Karpas-422 (cell line): ENCODE data around the gene SMARCB1. TPM values are rescaled to one million over a fixed set of nuclear protein-coding genes. Genes with fewer than 3 reads are reported as not detected.

Experiments
- DNase-seq: peaks from one replicate; pipeline ENCODE4 v3.0.0-alpha.2; 2015
- H2AFZ ChIP-seq: fragments of 200-600 bp; sonication (generic); 2 replicates; pipeline ENCODE4 v1.6.1; 2014; ENCODE audit warnings: antibody characterized with exemption, low read length, mixed read lengths
- H3K27ac ChIP-seq: fragments of 200-600 bp; sonication (generic); 2 replicates; pipeline ENCODE4 v1.5.1; 2014; ENCODE audit warnings: mild to moderate bottlenecking, low read length, moderate library complexity
- H3K27me3 ChIP-seq: fragments of 200-600 bp; sonication (generic); 2 replicates; pipeline ENCODE4 v1.6.1; 2014; ENCODE audit warnings: low read length, mixed read lengths
- H3K36me3 ChIP-seq: fragments of 200-600 bp; sonication (generic); 2 replicates; pipeline ENCODE4 v1.6.1; 2014; ENCODE audit warnings: low read length, mixed read lengths; ENCODE audit not compliant: insufficient read depth
- H3K4me1 ChIP-seq: fragments of 200-600 bp; sonication (generic); 2 replicates; pipeline ENCODE4 v1.6.1; 2014; ENCODE audit warnings: mild to moderate bottlenecking, low read length, mixed read lengths
- H3K4me2 ChIP-seq: fragments of 200-600 bp; sonication (generic); 2 replicates; pipeline ENCODE4 v1.6.1; 2014; ENCODE audit warnings: low read length, low read depth, mild to moderate bottlenecking; ENCODE audit not compliant: poor library complexity, severe bottlenecking
- H3K4me3 ChIP-seq: fragments of 200-600 bp; sonication (generic); 2 replicates; pipeline ENCODE4 v1.5.1; 2014; ENCODE audit warnings: mild to moderate bottlenecking, antibody characterized with exemption, low read length, mixed read lengths
- H3K79me2 ChIP-seq: fragments of 200-600 bp; sonication (generic); 2 replicates; pipeline ENCODE4 v1.6.1; 2014; ENCODE audit warnings: mild to moderate bottlenecking, low read length, mixed read lengths
- H3K9ac ChIP-seq: fragments of 200-600 bp; sonication (generic); 2 replicates; pipeline ENCODE4 v1.6.0; 2014; ENCODE audit warnings: low read length
- H3K9me2 ChIP-seq: fragments of 200-600 bp; sonication (generic), shearing (Covaris generic); replicated peaks from 2 replicates; pipeline ENCODE4 v1.6.0; 2014; ENCODE audit warnings: mild to moderate bottlenecking, low read length, moderate library complexity; ENCODE audit not compliant: insufficient read depth
- H3K9me3 ChIP-seq: fragments of 300-700, 200-600 bp; sonication (generic); 2 replicates; pipeline ENCODE4 v1.6.1; 2014; ENCODE audit warnings: low read length, mixed read lengths
- H4K20me1 ChIP-seq: fragments of 200-600 bp; sonication (generic); 2 replicates; pipeline ENCODE4 v1.6.1; 2014; ENCODE audit warnings: mild to moderate bottlenecking, antibody characterized with exemption, low read length, low read depth; ENCODE audit not compliant: insufficient read depth
- small RNA-seq: library from RNA; depleted of rRNA; stranded (forward); fragments of <200 nt; gene quantifications from one replicate; pipeline ENCODE3, GENCODE V24; 2014
- total RNA-seq: library from RNA; depleted of rRNA; stranded (reverse); fragments of >200 nt; shearing (Covaris generic); gene quantifications from 2 replicates; pipeline ENCODE4 v1.2.3, GENCODE V29; 2014; ENCODE audit warnings: low replicate concordance; rRNA removed

SMARCB1 gene
- total RNA-seq, 1 experiment from 2014 or later, result 400 TPM

DNA sequence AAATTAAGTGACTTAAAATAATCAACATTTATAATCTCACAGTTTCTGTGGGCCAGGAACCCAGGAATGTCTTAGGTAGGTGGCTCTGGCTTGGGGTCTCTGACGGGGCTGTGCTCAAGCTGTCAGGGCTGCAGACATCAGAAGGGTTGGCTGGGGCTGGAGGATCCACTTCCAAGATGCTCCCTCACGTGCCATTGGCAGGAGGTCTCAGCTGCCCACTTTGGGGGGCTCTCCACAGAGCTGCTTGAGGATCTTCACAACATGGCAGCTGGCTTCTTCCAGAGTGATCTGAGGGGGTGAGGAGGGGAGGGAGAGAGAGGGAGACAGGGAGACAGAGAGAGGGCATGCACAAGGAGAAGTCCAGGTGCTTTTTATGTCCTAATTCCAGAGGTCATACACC, 89.0 kb downstream of the SMARCB1 start:
- no peaks in the 10 kb centered on the region for H4K20me1 ChIP-seq
- no peaks in the 10 kb centered on the region for H3K9me3 ChIP-seq
- peaks cover 13% of the 10 kb centered on the region for H3K4me1 ChIP-seq
- H3K4me2 ChIP-seq, result no peak overlapping the region
- no peak overlapping the region for H3K27ac ChIP-seq
- no peak for DNase-seq
- no peaks in the 10 kb centered on the region for H3K79me2 ChIP-seq
- no peaks in the 10 kb centered on the region for H3K9me2 ChIP-seq
- no peak overlapping the region for H3K9ac ChIP-seq
- H3K4me3 ChIP-seq, result no peak overlapping the region
- peaks cover 7% of the 10 kb centered on the region; the same call in 1 of the 2 replicates for H3K36me3 ChIP-seq
- H3K27me3 ChIP-seq, result no peaks in the 10 kb centered on the region
- H2AFZ ChIP-seq, result no peak overlapping the region

DNA sequence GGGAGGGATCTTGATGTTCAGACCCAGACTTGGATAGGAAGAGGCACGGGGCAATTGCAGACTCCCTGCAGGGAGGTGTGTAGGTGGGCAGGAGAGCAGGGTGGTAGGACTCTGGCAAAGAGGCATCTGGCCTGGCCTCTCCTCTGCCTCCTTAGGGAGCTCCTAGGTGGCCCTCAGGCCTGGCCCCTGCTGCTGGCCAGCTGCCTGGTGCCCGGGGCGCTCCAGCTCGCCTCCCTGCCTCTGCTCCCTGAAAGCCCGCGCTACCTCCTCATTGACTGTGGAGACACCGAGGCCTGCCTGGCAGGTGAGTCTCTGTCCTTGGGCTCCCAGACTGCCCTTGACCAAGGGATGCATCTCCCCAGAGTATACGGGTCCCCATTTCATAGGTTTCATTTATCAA, 90.8 kb downstream of the SMARCB1 start:
- Histone ChIP-seq H3K4me3 (no peak overlapping the region), H3K4me2 (no peak overlapping the region), H3K9me2 (no peaks in the 10 kb centered on the region), H3K79me2 (no peaks in the 10 kb centered on the region), H3K9ac (no peak overlapping the region), H3K27me3 (no peaks in the 10 kb centered on the region), H4K20me1 (no peaks in the 10 kb centered on the region), H3K9me3 (no peaks in the 10 kb centered on the region), H3K4me1 (peaks cover 13% of the 10 kb centered on the region), H2AFZ (no peak overlapping the region), H3K27ac (no peak overlapping the region), H3K36me3 (peaks cover 5% of the 10 kb centered on the region; the same call in 1 of the 2 replicates)
- no peak for DNase-seq

GRCh38 chr22:23878219-23878618, 91.5 kb downstream of the SMARCB1 start:
- no peaks in the 10 kb centered on the region for H3K79me2 ChIP-seq
- H3K27me3 ChIP-seq, result no peaks in the 10 kb centered on the region
- no peak overlapping the region for H3K9ac ChIP-seq
- no peaks in the 10 kb centered on the region for H3K9me2 ChIP-seq
- H2AFZ ChIP-seq, result no peak overlapping the region
- no peak overlapping the region for H3K4me3 ChIP-seq
- peaks cover 13% of the 10 kb centered on the region for H3K4me1 ChIP-seq
- H3K36me3 ChIP-seq, result peaks cover 3% of the 10 kb centered on the region; the same call in 1 of the 2 replicates
- H3K4me2 ChIP-seq, result no peak overlapping the region
- H3K9me3 ChIP-seq, result no peaks in the 10 kb centered on the region
- no peaks in the 10 kb centered on the region for H4K20me1 ChIP-seq
- DNase-seq, result no peak
- H3K27ac ChIP-seq, result no peak overlapping the region

GRCh38 chr22:23882370-23882769, 95.6 kb downstream of the SMARCB1 start:
- H3K9me2 ChIP-seq, result no peaks in the 10 kb centered on the region
- no peaks in the 10 kb centered on the region for H4K20me1 ChIP-seq
- no peak for DNase-seq
- H3K4me1 ChIP-seq, result no peaks in the 10 kb centered on the region
- no peak overlapping the region for H3K9ac ChIP-seq
- no peak overlapping the region for H3K4me2 ChIP-seq
- no peaks in the 10 kb centered on the region for H3K36me3 ChIP-seq
- no peaks in the 10 kb centered on the region for H3K79me2 ChIP-seq
- no peaks in the 10 kb centered on the region for H3K27me3 ChIP-seq
- no peak overlapping the region for H2AFZ ChIP-seq
- no peak overlapping the region for H3K4me3 ChIP-seq
- H3K9me3 ChIP-seq, result no peaks in the 10 kb centered on the region
- no peak overlapping the region for H3K27ac ChIP-seq

DNA sequence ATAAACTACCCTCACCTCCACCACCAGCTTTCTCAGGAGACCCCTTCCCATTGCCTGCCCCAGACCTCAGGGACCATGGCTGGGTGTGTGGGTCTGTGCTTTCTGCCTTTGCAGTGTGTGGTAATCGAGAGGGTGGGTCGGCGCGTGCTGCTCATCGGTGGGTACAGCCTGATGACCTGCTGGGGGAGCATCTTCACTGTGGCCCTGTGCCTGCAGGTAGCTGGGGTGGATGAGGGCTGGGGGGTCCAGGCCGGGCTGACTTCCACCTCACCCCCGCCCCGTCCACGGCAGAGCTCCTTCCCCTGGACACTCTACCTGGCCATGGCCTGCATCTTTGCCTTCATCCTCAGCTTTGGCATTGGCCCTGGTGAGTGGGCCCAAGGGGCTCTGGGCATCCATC, 96.9 kb downstream of the SMARCB1 start:
- Histone ChIP-seq H2AFZ (no peak overlapping the region), H3K4me2 (no peak overlapping the region), H3K27me3 (no peaks in the 10 kb centered on the region), H3K4me1 (no peaks in the 10 kb centered on the region), H3K9me3 (no peaks in the 10 kb centered on the region), H3K27ac (no peak overlapping the region), H3K4me3 (no peak overlapping the region), H3K9ac (no peak overlapping the region), H3K9me2 (no peaks in the 10 kb centered on the region), H3K79me2 (no peaks in the 10 kb centered on the region), H4K20me1 (no peaks in the 10 kb centered on the region), H3K36me3 (no peaks in the 10 kb centered on the region)
- DNase-seq, result no peak

- DNase-seq, result no peak
- Histone ChIP-seq H3K4me3 (no peak overlapping the region), H3K4me1 (no peaks in the 10 kb centered on the region), H3K9ac (no peak overlapping the region), H3K9me3 (no peaks in the 10 kb centered on the region), H3K27ac (no peak overlapping the region), H3K4me2 (no peak overlapping the region), H3K9me2 (no peaks in the 10 kb centered on the region), H2AFZ (no peak overlapping the region), H4K20me1 (no peaks in the 10 kb centered on the region), H3K27me3 (no peaks in the 10 kb centered on the region), H3K36me3 (no peaks in the 10 kb centered on the region), H3K79me2 (no peaks in the 10 kb centered on the region)
These were observed 97.4 kb downstream of the SMARCB1 start for GRCh38 chr22:23884140-23884539.

Small RNAs within 50 kb of the gene (small RNA-seq; reads per million reads assigned to genes)
- 0.12 reads per million for gene RN7SL268P

Other genes starting within 250 kb of the SMARCB1 start
- gene IGLL1, start 206.7 kb upstream of the SMARCB1 start, total RNA-seq, result 100 and 171 TPM in 2 replicates
- 1.2 TPM in 1 of 2 replicates, not detected in the other for gene DRICH1, start 154.6 kb upstream of the SMARCB1 start, total RNA-seq
- 103 and 125 TPM in 2 replicates for gene RGL4, start 96.0 kb upstream of the SMARCB1 start, total RNA-seq
- gene ZNF70, start 35.9 kb upstream of the SMARCB1 start, total RNA-seq, result 8.5 and 12.0 TPM in 2 replicates
- gene VPREB3, start 32.5 kb upstream of the SMARCB1 start, total RNA-seq, result 321 and 642 TPM in 2 replicates
- gene C22orf15, start 24.0 kb upstream of the SMARCB1 start, total RNA-seq, result not detected in 2 replicates
- 115 and 220 TPM in 2 replicates for gene CHCHD10, start 19.0 kb upstream of the SMARCB1 start, total RNA-seq
- 48.2 and 84.2 TPM in 2 replicates for gene MMP11, start 14.1 kb upstream of the SMARCB1 start, total RNA-seq
- gene DERL3, start 52.0 kb downstream of the SMARCB1 start, total RNA-seq, result 16.3 and 21.7 TPM in 2 replicates
- gene SLC2A11, start 70.9 kb downstream of the SMARCB1 start, total RNA-seq, result 30.3 and 45.6 TPM in 2 replicates
- 1,081 and 1,189 TPM in 2 replicates for gene MIF, start 107.4 kb downstream of the SMARCB1 start, total RNA-seq
- not detected in 2 replicates for gene GSTT2B, start 174.2 kb downstream of the SMARCB1 start, total RNA-seq
- gene DDTL, start 179.9 kb downstream of the SMARCB1 start, total RNA-seq, result 5.2 and 6.0 TPM in 2 replicates
- gene DDT, start 187.5 kb downstream of the SMARCB1 start, total RNA-seq, result 372 and 428 TPM in 2 replicates
- gene GSTT2, start 193.2 kb downstream of the SMARCB1 start, total RNA-seq, result not detected in 2 replicates
- gene GSTT4, start 218.5 kb downstream of the SMARCB1 start, total RNA-seq, result not detected in 2 replicates
- gene CABIN1, start 224.3 kb downstream of the SMARCB1 start, total RNA-seq, result 56.7 and 97.0 TPM in 2 replicates